HEK293 (cell line): ENCODE data around the gene CLEC18B.
"Not testable (repeated sequence)": the region's sequence is repeated elsewhere in the genome, so short reads cannot be mapped to it uniquely, and the experiment has no call there.

Source experiments
- CTCF ChIP-seq: fragments of 450-650 bp; formaldehyde crosslinking; IDR thresholded peaks from 2 replicates; pipeline ENCODE4 v1.5.1; 2016; ENCODE audit warnings: missing biosample characterization, missing genetic modification characterization
- ZNF175 ChIP-seq: fragments of 450-650 bp; formaldehyde crosslinking; IDR thresholded peaks from 2 replicates; pipeline ENCODE4 v1.5.1; 2016; ENCODE audit warnings: missing biosample characterization, missing genetic modification characterization
- ZNF311 ChIP-seq: fragments of 450-650 bp; formaldehyde crosslinking; IDR thresholded peaks from 2 replicates; pipeline ENCODE4 v1.5.1; 2017; ENCODE audit warnings: missing biosample characterization, missing genetic modification characterization, borderline replicate concordance
- ZNF341 ChIP-seq: fragments of 450-650 bp; formaldehyde crosslinking; IDR thresholded peaks from 2 replicates; pipeline ENCODE4; 2016; ENCODE audit warnings: low read depth, missing biosample characterization, missing genetic modification characterization
- ZNF670 ChIP-seq: fragments of 450-650 bp; formaldehyde crosslinking; IDR thresholded peaks from 2 replicates; pipeline ENCODE4 v1.5.1; 2016; ENCODE audit warnings: missing biosample characterization, missing genetic modification characterization, low read depth
- ZNF777 ChIP-seq: fragments of 450-650 bp; formaldehyde crosslinking; IDR thresholded peaks from 2 replicates; pipeline ENCODE4 v1.5.1; 2017; ENCODE audit warnings: missing biosample characterization, missing genetic modification characterization, borderline replicate concordance
- TF ChIP-seq, protein P1 (sequence below): fragments of 450-650 bp; formaldehyde crosslinking; IDR thresholded peaks from 2 replicates; pipeline ENCODE4 v1.5.1; 2016; ENCODE audit warnings: missing biosample characterization, missing genetic modification characterization, low read depth
- TF ChIP-seq, protein P2 (sequence below): fragments of 450-650 bp; formaldehyde crosslinking; optimal IDR thresholded peaks from 2 replicates; pipeline ENCODE3; 2016; ENCODE audit warnings: missing biosample characterization, mild to moderate bottlenecking, missing genetic modification characterization
- TF ChIP-seq, protein P3 (sequence below): fragments of 450-650 bp; formaldehyde crosslinking; conservative IDR thresholded peaks from 2 replicates; pipeline ENCODE4 v1.5.1; 2016; ENCODE audit warnings: low read depth, missing biosample characterization, missing genetic modification characterization

DNA sequence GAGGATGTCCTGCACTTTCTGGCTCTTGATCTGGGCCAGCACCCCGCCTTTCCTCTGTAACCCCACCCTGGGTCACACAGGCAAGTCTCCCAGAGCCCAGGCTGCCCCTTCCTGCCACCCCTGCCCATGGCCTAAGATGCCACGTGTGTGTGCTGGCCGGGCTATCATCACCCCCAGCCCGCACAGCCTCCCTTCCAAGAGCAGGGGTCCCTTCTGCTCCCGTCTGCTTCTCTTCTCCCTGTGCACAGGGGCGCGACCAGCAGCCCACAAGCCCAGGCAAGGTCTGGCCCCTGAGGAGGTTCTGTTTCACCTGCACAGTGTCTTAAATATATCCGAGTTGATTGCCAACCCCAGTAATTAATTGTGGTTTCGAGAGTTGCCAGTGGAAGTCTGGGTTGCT lies 10.3 kb downstream of the CLEC18B start:
- TF ChIP-seq ZNF670; ZNF175 (tag by site-specific recombination); ZNF777 (tag by site-specific recombination); ZNF341; ZNF311; CTCF (tag by site-specific recombination): not testable (repeated sequence)
- TF ChIP-seq, protein P1, sequence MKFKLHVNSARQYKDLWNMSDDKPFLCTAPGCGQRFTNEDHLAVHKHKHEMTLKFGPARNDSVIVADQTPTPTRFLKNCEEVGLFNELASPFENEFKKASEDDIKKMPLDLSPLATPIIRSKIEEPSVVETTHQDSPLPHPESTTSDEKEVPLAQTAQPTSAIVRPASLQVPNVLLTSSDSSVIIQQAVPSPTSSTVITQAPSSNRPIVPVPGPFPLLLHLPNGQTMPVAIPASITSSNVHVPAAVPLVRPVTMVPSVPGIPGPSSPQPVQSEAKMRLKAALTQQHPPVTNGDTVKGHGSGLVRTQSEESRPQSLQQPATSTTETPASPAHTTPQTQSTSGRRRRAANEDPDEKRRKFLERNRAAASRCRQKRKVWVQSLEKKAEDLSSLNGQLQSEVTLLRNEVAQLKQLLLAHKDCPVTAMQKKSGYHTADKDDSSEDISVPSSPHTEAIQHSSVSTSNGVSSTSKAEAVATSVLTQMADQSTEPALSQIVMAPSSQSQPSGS (tag by site-specific recombination): not testable (repeated sequence)
- TF ChIP-seq, protein P2, sequence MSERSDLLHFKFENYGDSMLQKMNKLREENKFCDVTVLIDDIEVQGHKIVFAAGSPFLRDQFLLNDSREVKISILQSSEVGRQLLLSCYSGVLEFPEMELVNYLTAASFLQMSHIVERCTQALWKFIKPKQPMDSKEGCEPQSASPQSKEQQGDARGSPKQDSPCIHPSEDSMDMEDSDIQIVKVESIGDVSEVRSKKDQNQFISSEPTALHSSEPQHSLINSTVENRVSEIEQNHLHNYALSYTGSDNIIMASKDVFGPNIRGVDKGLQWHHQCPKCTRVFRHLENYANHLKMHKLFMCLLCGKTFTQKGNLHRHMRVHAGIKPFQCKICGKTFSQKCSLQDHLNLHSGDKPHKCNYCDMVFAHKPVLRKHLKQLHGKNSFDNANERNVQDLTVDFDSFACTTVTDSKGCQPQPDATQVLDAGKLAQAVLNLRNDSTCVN (tag by site-specific recombination): not testable (repeated sequence)
- TF ChIP-seq, protein P3, sequence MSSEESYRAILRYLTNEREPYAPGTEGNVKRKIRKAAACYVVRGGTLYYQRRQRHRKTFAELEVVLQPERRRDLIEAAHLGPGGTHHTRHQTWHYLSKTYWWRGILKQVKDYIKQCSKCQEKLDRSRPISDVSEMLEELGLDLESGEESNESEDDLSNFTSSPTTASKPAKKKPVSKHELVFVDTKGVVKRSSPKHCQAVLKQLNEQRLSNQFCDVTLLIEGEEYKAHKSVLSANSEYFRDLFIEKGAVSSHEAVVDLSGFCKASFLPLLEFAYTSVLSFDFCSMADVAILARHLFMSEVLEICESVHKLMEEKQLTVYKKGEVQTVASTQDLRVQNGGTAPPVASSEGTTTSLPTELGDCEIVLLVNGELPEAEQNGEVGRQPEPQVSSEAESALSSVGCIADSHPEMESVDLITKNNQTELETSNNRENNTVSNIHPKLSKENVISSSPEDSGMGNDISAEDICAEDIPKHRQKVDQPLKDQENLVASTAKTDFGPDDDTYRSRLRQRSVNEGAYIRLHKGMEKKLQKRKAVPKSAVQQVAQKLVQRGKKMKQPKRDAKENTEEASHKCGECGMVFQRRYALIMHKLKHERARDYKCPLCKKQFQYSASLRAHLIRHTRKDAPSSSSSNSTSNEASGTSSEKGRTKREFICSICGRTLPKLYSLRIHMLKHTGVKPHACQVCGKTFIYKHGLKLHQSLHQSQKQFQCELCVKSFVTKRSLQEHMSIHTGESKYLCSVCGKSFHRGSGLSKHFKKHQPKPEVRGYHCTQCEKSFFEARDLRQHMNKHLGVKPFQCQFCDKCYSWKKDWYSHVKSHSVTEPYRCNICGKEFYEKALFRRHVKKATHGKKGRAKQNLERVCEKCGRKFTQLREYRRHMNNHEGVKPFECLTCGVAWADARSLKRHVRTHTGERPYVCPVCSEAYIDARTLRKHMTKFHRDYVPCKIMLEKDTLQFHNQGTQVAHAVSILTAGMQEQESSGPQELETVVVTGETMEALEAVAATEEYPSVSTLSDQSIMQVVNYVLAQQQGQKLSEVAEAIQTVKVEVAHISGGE (tag by site-specific recombination): not testable (repeated sequence)
